OCI-LY1 (cell line): ENCODE measurements around the gene CARS1.

Experiments
- H2AFZ ChIP-seq: fragments of 200-600 bp; sonication (generic), shearing (Covaris generic); 2 replicates; pipeline ENCODE4 v1.6.0; 2014; ENCODE audit warnings: antibody characterized with exemption, mild to moderate bottlenecking, low read length
- H3F3A ChIP-seq: fragments of 200-600 bp; sonication (generic), shearing (Covaris generic); 2 replicates; pipeline ENCODE4 v1.6.0; 2014; ENCODE audit warnings: mild to moderate bottlenecking, antibody characterized with exemption, low read length, moderate library complexity; ENCODE audit not compliant: insufficient read depth
- H3K27ac ChIP-seq: fragments of 200-600 bp; sonication (generic); 2 replicates; pipeline ENCODE4 v1.5.1; 2014; ENCODE audit warnings: low read length, mixed run types, mild to moderate bottlenecking, low read depth; ENCODE audit not compliant: poor library complexity, severe bottlenecking
- H3K27me3 ChIP-seq: fragments of 200-600 bp; sonication (generic); 2 replicates; pipeline ENCODE4 v1.6.0; 2014; ENCODE audit warnings: antibody characterized with exemption, mild to moderate bottlenecking, low read length, moderate library complexity; ENCODE audit not compliant: insufficient read depth
- H3K36me3 ChIP-seq: fragments of 200-600 bp; sonication (generic); 2 replicates; pipeline ENCODE4 v1.6.1; 2014; ENCODE audit warnings: mild to moderate bottlenecking, antibody characterized with exemption, low read length, moderate library complexity, mixed read lengths; ENCODE audit not compliant: insufficient read depth
- H3K4me1 ChIP-seq: fragments of 200-600 bp; sonication (generic); 2 replicates; pipeline ENCODE4 v1.5.1; 2014; ENCODE audit warnings: mild to moderate bottlenecking, low read length, moderate library complexity; ENCODE audit not compliant: insufficient read depth, severe bottlenecking
- H3K4me2 ChIP-seq: fragments of 200-600 bp; sonication (generic), shearing (Covaris generic); 2 replicates; pipeline ENCODE4 v1.6.1; 2014; ENCODE audit warnings: low read length
- H3K4me3 ChIP-seq: fragments of 200-600 bp; sonication (generic); 2 replicates; pipeline ENCODE4 v1.5.1; 2014; ENCODE audit warnings: low read length, low read depth, mild to moderate bottlenecking, mixed read lengths; ENCODE audit not compliant: poor library complexity, severe bottlenecking
- H3K79me2 ChIP-seq: fragments of 200-600 bp; shearing (Covaris generic); 2 replicates; pipeline ENCODE4 v1.6.1; 2016; ENCODE audit warnings: mixed run types, low read length, mixed read lengths; ENCODE audit not compliant: insufficient read depth
- H3K9ac ChIP-seq: fragments of 200-600 bp; sonication (generic), shearing (Covaris generic); 2 replicates; pipeline ENCODE4 v1.6.1; 2014; ENCODE audit warnings: mild to moderate bottlenecking, low read length, mixed read lengths
- H3K9me2 ChIP-seq: fragments of 200-600 bp; sonication (generic), shearing (Covaris generic); 2 replicates; pipeline ENCODE4 v1.6.1; 2014; ENCODE audit warnings: low read depth, mild to moderate bottlenecking, low read length, mixed read lengths
- H3K9me3 ChIP-seq: fragments of 200-600 bp; shearing (Covaris generic); 2 replicates; pipeline ENCODE4 v1.6.1; 2014; ENCODE audit warnings: low read length, mixed read lengths
- H4K20me1 ChIP-seq: fragments of 200-600 bp; sonication (generic), shearing (Covaris generic); 2 replicates; pipeline ENCODE4 v1.6.0; 2016; ENCODE audit warnings: mild to moderate bottlenecking, low read length; ENCODE audit not compliant: insufficient read depth
- CTCF ChIP-seq: fragments of 200-600 bp; sonication (generic), shearing (Covaris generic); IDR thresholded peaks from 2 replicates; pipeline ENCODE4 v1.5.1; 2017; ENCODE audit warnings: mild to moderate bottlenecking, antibody characterized with exemption, low read length, moderate library complexity, mixed read lengths
- EZH2 ChIP-seq: fragments of 200-600 bp; sonication (generic), shearing (Covaris generic); IDR thresholded peaks from 2 replicates; pipeline ENCODE4 v1.8.0; 2017; ENCODE audit warnings: borderline replicate concordance, mixed run types, mild to moderate bottlenecking, antibody characterized with exemption, low read length, moderate library complexity, mixed read lengths

CARS1 gene

GRCh38 chr11:2952290-2952689 is 104.9 kb downstream of the CARS1 start:
- Histone ChIP-seq H2AFZ (no peak overlapping the region), H3K27ac (no peak overlapping the region), H3K9ac (no peak overlapping the region), H3K4me3 (no peak overlapping the region), H3K9me3 (no peaks in the 10 kb centered on the region), H3K79me2 (peaks cover 3% of the 10 kb centered on the region; the same call in 1 of the 2 replicates), H3K9me2 (no peaks in the 10 kb centered on the region), H3K36me3 (peaks cover 100% of the 10 kb centered on the region), H3K4me1 (no peaks in the 10 kb centered on the region), H3F3A (no peaks in the 10 kb centered on the region), H3K27me3 (no peaks in the 10 kb centered on the region), H4K20me1 (no peaks in the 10 kb centered on the region), H3K4me2 (no peak overlapping the region)
- TF ChIP-seq EZH2, result no peak
- TF ChIP-seq CTCF, result no peak

GRCh38 chr11:2951231-2952110 is 105.8 kb downstream of the CARS1 start:
- Histone ChIP-seq H3K27ac (no peak overlapping the region), H3K36me3 (peaks cover 100% of the 10 kb centered on the region), H4K20me1 (no peaks in the 10 kb centered on the region), H3K4me3 (no peak overlapping the region), H3F3A (no peaks in the 10 kb centered on the region), H3K9me3 (no peaks in the 10 kb centered on the region), H3K79me2 (no peaks in the 10 kb centered on the region), H3K9ac (no peak overlapping the region), H3K4me1 (no peaks in the 10 kb centered on the region), H3K9me2 (no peaks in the 10 kb centered on the region), H3K4me2 (no peak overlapping the region), H3K27me3 (no peaks in the 10 kb centered on the region), H2AFZ (no peak overlapping the region)
- TF ChIP-seq CTCF (no peak), EZH2 (no peak)
